NCI-H1417 (cell line): Measurements from ENCODE around the gene AQP1.

Source experiments
- DNase-seq, 3 experiments: peaks; one replicate each; lab custom pipeline; 2025; lab: John Stamatoyannopoulos, UW

AQP1 gene

GRCh38 chr7:30911561-30911969, at the start of gene AQP1:
TSS of gene AQP1 (plus strand) at chr7:30911853. CDS start at chr7:30911910, 57 bp downstream.
- DNase-seq = no peak

GRCh38 chr7:30862995-30863705, 48.5 kb upstream of the AQP1 start:
- no peak for DNase-seq

- DNase-seq = no peak
Observed at GRCh38 chr7:30863706-30864035, 48.0 kb upstream of the AQP1 start.

GRCh38 chr7:30864101-30864500, 47.6 kb upstream of the AQP1 start:
- no peak for DNase-seq

- no peak for DNase-seq
Observed at GRCh38 chr7:30865076-30865475, 46.6 kb upstream of the AQP1 start.

- DNase-seq = no peak
Observed at GRCh38 chr7:30865821-30866220, 45.8 kb upstream of the AQP1 start.

- DNase-seq = no peak
Observed at GRCh38 chr7:30866939-30867338, 44.7 kb upstream of the AQP1 start.

- DNase-seq = no peak
Observed at GRCh38 chr7:30867483-30867882, 44.2 kb upstream of the AQP1 start.

GRCh38 chr7:30869794-30870611, 41.6 kb upstream of the AQP1 start:
- DNase-seq = peak in 2 of 3 experiments; percentile 52 to 66

GRCh38 chr7:30870821-30871518, 40.7 kb upstream of the AQP1 start:
- no peak for DNase-seq

- no peak for DNase-seq
Observed at GRCh38 chr7:30871655-30872054, 40.0 kb upstream of the AQP1 start.

GRCh38 chr7:30873207-30873606, 38.4 kb upstream of the AQP1 start:
- no peak for DNase-seq

GRCh38 chr7:30873656-30874055, 38.0 kb upstream of the AQP1 start:
- no peak for DNase-seq

- DNase-seq = no peak
Observed at GRCh38 chr7:30874656-30875302, 36.9 kb upstream of the AQP1 start.

- no peak for DNase-seq
Observed at GRCh38 chr7:30877015-30877769, 34.5 kb upstream of the AQP1 start.

- no peak for DNase-seq
Observed at GRCh38 chr7:30877993-30878392, 33.7 kb upstream of the AQP1 start.

GRCh38 chr7:30879139-30880124, 32.2 kb upstream of the AQP1 start:
- DNase-seq = no peak

- DNase-seq = no peak
Observed at GRCh38 chr7:30880125-30880720, 31.4 kb upstream of the AQP1 start.

- DNase-seq = no peak
Observed at GRCh38 chr7:30880941-30881340, 30.7 kb upstream of the AQP1 start.

GRCh38 chr7:30881448-30881847, 30.2 kb upstream of the AQP1 start:
- DNase-seq = no peak
